NCI-H1694 (cell line): ENCODE results near the gene HECA.
"Not testable (repeated sequence)": the region's sequence is repeated elsewhere in the genome, so short reads cannot be mapped to it uniquely, and the experiment has no call there.

Experiments
- DNase-seq: peaks from one replicate; lab custom pipeline; 2025; lab: John Stamatoyannopoulos, UW

HECA gene

DNA sequence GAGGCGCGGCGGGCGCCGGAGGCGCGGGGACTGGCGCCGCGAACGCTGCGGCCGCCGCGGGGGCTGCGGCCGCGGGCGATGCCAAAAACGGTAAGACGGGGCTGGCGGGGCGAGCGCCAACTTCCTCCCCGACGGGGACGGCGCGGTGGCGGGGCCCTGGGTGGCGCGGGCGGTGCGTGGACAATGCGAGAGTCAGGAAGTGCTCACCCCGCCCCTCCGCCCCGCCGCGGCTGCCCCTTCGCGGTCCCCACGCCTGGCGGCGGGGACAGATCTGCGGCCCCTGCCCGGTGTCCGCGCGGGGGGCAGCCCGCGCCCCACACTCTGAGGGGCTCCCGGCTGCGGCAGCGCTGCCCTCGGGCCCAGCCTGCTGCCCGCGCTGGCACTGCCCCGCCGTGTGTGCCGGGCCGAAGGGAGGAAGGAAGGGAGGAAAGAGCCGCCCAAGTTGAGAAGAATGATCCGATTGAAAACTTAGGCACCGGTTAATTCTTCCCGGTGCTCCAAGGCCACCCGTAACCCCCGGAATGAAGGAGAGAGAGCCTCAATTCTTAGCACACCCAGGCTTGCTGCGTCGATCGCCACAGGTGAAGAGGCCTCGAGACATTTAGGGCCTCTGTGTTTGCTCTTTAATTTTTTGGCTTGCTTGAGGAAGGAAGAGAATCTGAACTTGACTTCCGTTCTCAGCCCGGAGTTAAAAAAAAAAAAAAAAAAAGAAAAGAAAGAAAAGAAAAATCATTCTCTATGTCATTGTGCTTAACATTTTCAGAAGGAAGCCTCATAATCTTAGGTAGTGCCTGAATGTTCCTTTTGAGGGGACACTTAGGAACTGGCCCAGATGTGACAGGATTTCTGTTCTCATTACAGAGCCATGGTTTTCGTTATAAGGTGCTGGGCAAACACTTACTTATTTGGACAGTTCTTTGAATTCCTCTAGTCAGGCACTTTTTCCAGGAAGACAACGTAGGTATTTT, 982 bp downstream of the HECA start:
- no peak for DNase-seq

DNA sequence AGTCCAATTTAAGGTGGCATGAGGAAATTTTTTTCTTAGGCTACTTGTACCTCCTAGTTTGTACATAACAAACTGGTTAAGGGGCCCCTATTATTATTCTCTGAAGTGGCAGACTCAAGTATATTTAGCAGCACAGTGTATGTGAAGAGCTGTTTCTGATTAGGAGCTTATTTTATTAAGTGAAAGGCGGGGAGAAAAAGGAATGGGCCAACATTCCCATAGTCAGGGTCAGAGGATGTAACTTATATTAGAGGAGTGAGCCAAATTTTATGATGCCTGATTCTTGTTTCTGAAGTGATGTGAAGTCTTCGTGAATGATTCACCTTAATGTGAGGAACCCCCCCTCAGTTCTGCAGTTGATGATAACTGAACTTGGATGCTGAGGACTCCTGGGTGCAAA, 2.8 kb downstream of the HECA start:
- DNase-seq: no peak

DNA sequence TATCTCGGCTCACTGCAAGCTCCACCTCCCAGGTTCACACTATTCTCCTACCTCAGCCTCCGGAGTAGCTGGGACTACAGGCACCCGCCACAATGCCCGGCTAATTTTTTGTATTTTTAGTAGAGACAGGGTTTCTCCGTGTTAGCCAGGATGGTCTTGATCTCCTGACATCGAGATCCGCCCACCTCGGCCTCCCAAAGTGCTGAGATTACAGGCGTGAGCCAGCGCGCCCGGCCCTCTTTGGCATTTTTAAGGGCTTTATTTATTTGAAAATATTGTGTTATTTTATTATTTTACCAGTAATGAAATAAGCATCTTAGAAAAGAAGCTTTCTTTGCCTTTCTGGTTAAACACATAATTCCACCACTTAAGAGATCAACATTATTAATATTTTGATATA, 6.0 kb downstream of the HECA start:
- not testable (repeated sequence) for DNase-seq

DNA sequence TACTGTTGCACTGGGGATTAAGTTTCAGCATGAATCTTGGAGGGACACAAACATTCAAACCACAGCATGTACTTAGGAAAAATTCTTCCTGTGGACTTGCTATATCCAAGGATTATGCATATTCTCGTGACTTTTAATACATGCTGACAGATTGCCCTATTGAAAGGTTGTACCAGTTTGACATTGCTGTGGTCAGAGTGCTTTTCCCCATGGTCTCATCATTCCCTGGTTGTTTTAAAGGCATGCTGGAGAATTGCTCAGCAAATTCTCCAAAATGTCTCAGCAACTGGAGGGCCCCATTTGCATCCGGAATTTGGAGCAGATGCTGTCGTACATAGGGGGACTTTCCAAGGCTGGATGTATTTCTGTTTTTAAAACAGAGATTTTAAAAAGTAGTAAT, 7.4 kb downstream of the HECA start:
- DNase-seq: no peak

DNA sequence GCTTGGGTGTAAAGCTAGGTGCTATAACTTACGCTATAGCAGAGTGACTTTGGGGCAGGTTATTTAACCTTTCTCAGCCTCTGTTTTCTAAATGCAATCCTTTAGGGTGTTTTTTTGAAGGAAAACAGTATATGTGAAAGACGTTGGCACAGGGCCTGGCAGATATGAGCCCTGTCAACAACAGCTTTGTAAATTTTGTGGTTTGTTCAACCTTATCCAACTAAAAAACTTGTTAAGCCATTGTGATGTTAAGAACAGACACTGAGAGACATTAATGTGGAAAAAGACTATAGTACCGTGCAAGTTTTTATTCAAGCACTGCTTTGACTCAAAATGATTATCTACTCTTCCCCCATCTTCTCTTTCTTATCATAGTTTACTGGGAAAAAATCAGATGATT, 8.2 kb downstream of the HECA start:
- no peak for DNase-seq

DNA sequence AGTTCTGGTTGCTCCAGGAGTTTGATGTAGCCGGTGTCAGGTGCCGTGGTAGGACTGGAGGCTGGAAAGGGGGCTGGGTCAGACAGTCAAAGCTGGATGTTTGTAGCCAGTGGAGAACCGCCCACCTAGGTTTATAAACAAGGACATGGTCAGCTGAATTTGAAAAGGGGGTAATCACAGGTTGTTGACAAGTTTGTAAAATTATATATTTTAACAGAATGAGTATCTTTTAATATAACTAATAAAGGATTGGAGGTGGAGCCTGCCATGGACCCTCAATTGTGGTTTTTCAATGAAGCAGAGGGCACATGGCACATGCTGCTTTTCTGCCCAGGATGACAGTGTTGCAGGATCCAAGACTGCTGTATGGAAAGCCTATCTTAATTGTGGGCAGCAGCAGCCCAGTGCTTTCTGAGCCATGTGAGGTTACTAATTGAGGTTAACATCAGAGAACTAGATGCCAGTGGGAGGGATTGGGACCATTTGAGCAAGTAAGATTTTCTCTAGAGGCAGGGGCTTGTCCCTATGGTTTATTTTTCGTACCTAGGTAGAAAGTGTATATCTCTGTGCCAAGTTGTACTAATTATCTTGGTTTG, 9.7 kb downstream of the HECA start:
- DNase-seq: no peak

DNA sequence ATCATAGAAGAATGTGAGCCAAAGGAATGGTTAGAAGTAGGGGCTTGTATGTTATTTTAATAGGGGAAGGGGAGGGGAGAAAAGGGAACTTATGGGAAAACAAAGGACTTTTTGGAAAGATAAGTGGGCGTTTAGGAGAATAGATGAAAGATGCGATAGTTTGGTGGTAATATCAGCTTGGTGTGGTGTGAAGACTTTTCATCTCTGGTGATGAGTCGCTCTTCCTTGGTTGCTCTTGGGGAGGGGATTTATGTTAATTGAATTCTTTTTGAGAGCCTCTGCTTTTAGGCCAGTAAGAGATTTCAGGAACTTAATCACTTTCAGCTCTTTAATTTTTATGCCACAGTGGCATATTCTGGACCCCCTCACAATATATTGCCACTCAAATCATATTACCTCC, 10.8 kb downstream of the HECA start:
- DNase-seq: no peak

DNA sequence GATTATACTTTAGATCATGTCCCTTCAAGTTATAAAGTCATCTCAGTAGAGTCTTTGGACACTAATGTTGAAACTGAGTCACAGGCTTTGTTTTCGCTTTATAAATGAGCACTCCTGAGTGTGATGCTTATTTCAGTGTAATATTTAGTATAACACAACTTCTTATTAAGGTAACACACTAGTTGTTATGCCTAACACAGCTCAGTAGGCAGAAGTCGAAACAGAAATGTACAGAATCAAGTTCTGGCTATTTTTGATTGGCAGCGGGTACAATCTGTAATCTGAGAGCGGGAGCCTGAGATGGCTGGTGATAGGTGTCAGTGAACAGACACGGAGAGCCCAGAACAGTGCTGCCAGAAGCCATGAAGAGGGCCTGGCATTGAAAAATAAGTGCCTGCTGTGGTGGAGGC, 11.4 kb downstream of the HECA start:
- no peak for DNase-seq

DNA sequence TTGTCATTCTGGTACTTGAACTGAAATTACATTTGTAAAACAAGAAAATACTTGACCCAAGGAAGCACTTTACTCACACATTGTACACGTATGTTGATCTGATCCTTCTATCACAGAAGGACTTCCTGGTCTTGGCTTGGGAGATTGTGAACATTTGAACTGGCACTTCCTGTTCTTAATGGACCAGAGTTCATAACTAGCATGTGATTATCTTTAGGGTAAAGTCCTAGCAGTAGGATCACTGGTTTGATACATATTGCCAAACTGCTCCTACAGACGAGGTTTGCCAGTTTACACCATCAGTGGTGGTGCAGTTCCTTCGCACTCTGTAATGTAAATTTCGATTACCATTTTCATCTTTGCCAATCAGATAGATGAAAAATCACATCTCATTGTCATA, 12.7 kb downstream of the HECA start:
- no peak for DNase-seq

DNA sequence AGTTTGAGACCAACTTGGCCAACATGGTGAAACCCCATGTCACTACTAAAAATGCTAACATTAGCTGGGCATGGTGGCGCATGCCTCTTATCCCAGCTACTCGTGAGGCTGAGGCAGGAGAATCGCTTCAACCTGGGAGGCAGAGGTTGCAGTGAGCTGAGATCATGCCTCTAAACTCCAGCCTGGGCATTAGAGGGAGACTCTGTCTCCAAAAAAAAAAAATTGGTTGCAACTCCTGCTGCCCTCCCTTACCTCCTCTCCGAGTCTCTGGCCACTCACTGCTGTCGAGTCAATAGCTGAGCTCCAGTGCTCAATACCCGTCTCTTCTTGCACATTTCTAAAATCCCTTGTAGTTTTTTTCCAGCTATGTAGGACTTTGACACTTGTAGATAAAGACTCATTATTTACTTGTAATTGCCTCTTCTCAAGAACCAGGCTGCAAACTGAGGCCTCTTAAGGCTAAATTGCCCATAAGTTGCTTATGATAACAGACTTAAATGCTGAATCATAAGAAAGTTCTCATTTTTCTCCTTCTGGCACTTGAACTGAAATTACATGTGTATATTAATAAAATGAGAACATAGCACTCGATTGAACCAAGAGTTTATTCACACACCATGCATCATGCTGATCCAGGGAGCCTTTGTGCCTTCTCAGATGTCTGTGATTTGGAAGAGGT, 13.8 kb downstream of the HECA start:
- DNase-seq: no peak

DNA sequence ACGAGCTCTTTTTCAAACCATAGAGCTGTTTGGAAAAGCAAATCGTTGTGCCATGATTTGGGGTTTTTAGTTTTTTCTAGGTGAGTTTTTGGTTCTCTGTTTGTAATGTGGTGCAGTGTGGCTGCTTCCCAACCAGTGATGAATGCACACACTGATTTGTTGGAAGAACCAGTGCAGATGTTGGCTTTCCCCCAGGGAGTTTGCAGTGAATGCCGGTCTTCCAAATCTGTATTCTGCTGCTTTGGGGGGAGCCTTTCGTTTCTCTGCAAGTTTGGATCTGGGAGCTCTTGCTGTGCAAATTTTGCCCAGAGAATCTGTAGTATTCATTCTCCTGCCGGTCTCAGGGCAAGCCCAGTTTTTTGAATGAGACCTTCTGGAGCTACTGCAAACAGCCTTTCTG, 14.5 kb downstream of the HECA start:
- DNase-seq: no peak

DNA sequence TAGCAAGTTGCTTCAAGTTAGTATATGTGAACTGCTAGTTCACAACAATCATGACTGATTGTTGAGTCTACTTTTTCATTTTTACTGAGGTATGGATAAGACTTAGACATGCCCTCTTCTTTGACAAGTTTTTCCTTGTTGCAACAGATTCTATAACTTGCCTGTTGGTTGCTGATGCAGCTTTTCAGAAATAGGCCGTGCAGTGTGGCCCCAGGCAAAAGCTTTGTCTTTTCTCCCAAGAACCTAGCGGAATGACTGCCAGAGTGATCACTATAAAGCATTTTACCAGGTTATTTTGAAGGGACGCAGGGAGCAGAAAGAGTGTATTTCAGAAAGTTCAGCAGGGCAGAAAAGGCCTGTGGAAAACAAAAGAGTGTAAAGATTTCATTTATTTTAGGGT, 16.0 kb downstream of the HECA start:
- DNase-seq: no peak

DNA sequence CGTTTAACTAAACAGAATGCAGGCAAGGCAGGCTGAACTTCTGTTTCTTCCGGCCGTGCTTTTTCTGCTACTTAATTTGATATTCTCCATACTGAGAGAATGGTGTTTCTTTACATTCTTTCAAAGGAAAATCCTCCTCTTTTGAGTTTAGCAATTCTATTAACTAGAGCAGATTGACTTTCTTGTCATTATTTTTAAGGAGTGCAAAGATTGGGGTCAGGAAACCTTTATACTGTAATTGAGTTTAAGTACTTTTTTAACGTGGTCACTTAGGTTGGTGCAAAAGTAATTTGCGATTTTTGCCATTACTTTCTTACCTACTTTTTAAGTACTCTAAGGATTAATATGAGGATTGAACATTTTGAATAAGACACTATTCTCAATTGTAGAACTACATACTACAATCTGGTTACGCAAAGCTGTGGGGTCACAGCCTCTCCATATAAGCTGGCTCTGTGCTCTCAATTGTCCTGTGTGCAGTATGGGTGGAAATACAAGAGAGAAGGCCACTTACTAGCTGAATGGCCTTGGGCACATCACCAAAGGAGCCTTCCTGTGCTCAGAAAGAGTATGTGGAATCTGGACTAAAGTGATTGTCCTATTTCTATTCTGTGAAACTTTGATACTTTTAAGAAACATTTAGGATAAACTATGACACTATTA, 16.7 kb downstream of the HECA start:
- no peak for DNase-seq

DNA sequence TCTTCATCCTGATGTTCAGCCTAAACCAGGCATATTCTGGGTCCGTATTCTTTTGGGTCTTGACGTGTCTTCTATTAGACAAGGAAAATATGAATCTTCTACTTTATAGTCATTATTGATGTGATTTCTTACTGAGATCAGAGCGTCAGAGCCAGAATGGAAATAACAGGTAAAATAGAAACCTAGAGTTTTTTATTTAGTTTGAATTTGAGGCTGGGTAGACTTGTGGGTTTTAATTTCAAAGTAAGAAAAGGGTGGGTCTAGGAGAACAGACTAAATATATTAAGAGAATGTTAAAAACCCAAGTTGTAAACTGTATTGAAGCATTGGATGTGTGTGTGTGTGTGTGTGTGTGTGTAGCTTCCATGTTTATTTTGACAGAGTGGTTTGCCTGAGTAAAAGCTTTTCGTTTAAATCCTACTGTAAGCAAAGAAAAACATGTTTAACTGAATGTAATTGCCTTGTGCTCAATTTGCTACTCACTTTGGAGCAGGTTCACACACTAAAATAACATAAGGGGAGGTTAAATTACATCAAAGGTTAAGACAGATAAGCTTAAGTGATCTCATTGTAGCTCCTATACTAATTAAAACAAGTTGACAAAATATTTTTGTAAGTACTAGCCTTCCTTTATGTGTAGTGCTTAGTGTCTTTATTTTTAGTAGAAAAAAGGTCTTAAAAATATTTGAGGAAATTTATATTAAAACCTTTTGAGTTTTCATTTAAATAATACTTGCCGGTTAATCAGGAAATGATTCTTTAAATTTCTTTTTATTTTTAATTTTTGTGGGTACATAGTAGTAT, 17.4 kb downstream of the HECA start:
- DNase-seq: no peak

DNA sequence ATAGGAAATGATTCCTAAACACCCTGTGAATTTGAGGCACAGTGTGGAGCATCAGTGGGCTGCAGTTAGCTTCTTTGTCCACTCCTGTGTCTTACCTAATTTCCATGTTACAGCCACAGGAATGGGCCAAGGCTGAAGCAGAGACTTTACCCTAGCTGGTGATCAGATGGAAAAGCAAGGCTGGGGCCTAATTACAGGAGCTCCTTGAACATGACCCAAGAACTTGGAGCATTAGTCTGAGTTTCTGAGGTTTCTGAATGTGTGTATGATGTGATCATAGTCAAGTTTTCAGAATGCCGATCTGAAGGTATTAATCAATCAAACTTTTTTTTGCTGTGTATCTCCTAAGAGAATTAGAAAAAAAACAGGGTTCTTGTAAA, 18.0 kb downstream of the HECA start:
- DNase-seq: no peak

DNA sequence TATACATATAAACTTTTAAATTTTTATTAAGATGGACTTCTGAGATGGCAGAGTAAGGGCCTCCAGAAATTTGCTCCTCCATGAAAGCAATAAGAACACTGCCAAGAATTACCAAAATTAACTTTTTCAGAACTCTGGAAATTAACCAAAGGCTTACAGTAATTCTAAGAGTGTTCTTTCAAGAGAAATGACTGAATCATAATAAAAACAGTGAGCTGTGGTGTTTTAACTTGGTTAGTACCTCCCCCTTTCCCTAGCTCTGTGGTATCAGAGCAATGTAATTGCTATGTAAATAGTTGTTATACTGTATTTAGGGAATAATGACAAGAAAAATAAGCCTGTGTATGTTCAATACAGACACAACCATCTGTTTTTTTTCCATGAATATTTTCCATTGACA, 19.0 kb downstream of the HECA start:
- no peak for DNase-seq

DNA sequence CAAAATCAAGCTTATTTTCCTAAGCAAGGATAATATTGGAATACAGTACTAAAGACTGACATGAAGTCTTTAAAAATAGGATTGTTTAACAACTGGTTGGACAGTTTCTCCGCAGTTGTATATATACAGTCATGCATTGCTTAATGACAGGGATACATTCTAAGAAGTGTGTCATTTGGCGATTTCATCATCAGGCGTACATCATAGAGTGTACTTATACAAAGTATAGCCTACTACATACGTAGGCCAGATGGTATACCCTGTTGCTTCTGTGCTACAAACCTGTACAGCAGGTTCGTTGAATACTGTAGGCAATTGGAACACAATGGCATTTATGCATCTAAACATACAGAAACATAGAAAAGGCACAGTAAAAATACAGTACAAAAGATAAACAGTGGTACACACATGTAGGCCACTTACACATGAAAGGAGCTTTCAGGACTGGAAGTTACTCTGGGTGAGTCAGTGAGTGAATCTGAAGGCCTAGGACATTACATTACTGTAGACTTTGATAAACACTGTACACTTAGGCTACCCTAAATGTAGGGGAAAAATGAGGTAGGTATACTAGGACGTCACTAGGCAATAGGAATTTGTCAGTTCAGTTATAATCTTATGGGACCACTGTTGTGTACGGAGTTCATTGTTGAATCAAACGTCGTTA, 20.1 kb downstream of the HECA start:
- no peak for DNase-seq

DNA sequence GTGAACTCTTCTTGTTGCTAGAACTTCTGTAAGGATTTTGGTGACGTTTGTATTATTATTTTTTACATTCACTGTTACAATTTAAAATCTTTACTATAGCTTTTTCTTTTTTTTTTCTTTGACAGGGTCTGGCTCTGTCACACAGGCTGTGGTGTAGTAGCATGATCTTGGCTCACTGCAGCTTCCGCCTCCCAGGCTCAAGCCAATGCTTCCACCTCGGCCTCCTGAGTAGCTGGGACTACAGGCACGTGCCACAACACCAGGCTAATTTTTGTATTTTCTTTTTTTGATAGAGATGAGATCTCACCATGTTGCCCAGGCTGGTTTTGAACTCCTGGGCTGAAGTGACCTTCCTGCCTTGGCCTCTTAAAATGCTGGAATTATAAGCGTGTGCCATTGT, 21.2 kb downstream of the HECA start:
- DNase-seq: no peak

DNA sequence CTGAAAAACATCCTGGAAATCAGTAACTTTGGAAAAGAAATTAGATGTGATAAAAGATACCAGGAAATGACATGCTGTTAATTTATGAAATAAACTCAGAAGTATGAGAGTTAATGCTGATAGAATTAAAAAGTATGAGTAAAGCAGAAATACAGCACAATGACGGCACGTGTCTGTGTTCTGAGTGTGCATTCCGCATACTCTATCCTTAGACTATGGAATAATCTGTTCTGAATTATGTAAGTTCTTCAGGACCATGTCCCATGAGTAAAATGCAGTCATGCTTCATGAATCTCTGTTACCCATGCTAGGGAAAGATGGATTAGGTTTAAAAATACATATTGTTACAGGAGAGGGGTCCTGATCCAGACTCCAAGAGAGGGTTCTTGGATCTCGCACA, 21.7 kb downstream of the HECA start:
- no peak for DNase-seq

DNA sequence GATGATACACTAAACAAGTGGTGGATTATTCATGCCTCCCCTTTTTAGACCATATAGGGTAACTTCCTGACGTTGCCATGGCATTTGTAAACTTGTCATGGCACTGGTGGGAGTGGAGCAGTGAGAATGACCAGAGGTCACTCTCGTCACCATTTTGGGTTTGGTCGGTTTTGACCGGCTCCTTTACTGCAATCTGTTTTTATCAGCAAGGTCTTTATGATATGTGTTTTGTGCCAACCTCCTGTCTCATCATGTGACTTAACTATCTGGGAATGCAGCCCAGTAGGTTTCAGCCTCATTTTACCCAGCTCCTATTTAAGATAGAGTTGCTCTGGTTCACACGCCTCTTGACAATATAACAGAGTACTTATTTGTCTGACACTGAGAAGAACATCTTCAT, 22.2 kb downstream of the HECA start:
- DNase-seq: not testable (repeated sequence)

DNA sequence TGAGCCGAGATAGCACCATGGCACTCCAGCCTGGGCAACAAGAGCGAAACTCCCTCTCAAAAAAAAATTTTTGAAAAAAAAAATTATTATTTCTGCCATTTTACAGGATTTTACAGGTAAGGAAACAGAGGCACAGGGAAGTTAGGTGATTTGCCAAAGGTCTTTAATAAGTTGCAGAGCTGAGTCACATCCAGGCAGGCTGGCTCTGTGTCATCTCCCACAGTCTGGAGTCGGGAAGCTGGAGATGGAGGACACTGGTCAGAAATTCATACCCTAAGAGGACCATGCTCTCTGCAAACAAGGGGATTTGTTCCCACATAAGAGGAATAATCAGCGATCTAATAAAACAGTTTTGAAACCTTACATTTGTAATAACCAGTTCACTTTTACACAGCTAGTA, 24.1 kb downstream of the HECA start:
- DNase-seq: no peak
